DMS 273 treated with DMSO at 0.1 percent for 48 hours (cell line): ENCODE data around the gene LANCL2.
"Not testable (repeated sequence)": the region's sequence is repeated elsewhere in the genome, so short reads cannot be mapped to it uniquely, and the experiment has no call there.

Experiments
- DNase-seq: peaks from one replicate; lab custom pipeline; 2025; lab: John Stamatoyannopoulos, UW

Gene LANCL2

DNA sequence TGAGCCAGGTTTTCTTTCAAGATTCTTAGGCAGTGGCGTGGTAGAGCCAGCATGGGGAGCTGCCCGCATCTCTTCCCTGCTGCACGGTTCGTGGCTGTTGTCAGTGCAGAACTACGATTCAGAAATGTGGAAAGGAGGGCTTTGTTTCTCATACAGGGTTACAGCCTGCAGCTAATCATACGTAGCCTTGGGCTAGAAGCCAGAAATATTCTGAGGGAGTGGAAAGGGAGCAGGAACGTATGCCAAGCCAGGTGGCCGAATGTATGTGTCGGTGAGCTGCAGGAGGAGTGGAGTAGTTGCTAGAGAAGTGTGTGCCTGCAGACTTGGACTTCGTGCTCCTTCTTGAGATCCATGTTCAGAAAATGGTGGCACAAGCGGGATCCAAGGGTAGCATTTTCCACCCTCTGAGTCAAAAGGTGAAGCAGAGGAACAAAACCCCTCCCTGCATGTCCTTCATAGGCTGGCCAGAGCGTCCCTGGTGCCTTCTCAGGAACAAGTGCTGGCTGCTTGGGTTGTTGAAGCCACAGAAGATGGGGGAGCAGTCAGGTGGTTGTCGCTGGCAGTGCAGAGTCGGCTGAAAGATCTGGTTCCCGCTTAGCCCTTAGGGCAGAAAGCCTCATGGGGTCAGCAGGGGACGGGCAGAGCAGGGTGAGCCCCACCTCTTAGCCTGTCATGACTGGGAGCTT, 40.9 kb downstream of the LANCL2 start:
- DNase-seq = no peak

DNA sequence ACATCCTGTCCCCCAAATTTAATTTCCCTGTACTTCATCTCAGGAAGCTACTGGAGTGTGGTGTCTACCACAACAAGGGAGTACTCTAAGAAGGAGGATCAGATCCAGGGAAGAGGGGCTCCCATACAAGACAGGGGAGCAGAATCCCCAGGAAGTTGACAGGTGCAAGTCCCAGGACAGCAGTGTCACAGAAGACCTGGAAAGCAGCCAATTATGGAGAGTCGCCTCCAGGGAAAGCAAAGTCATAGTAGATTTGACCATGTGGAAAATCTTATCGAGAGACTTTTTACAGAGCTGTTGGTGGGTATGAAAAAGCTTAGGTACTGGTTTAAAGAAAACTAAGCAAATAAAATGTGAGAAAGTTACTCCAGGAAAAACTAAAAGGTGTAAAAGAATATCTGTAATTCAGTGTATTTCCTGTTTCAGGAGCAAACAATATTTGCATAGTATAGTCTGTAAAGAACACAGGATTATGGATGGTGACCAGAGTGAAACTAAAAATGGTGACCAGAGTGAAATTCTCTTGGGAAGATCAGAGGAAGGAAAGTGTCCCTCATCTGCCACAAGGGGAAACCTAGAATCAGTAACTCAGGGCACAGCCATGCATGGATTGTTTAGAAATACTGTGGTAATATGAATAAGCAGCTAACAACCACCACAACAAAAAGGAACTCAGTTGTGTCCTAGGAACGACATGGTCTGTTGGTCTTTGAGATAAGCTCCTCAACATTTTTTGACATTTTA, 44.5 kb downstream of the LANCL2 start:
- DNase-seq = no peak

DNA sequence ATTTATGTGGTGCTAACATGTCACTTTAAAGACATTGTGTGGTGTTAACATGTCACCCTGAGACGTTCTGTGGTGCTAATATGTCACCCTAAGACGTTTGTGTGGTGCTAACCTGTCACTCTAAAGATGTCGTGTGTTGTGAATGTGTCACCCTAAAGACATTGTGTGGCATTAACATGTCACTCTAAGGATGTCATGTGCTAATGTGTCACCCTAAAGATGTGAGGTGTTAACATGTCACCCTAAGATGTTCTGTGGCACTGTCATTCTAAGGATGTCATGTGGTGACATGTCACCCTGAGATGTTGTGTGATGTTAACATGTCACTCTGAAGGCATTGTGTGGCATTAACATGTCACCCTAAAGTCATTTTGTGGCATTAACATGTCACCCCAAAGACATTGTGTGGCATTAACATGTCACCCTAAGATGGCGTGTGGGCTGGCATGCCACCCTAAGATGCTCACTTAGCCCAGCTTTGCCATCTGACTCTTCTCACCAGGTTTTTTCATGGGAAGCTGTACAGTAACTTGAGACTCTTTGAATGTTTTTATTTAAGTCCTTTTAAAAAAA, 45.6 kb downstream of the LANCL2 start:
- no peak for DNase-seq

DNA sequence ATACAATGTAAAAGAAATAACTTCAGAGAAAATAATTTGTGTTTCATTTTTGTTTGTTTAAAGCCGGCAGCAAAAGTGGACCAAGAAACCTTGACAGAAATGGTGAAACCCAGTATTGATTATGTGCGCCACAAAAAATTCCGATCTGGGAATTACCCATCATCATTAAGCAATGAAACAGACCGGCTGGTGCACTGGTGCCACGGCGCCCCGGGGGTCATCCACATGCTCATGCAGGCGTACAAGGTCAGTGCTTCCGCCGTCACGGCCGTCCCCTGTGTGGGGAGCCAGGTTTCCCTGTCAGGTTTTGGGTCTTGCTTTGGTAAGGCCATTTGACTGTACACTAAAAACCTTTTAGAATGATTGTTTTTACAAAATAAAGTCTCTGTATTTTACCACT, 46.7 kb downstream of the LANCL2 start:
- DNase-seq = no peak

DNA sequence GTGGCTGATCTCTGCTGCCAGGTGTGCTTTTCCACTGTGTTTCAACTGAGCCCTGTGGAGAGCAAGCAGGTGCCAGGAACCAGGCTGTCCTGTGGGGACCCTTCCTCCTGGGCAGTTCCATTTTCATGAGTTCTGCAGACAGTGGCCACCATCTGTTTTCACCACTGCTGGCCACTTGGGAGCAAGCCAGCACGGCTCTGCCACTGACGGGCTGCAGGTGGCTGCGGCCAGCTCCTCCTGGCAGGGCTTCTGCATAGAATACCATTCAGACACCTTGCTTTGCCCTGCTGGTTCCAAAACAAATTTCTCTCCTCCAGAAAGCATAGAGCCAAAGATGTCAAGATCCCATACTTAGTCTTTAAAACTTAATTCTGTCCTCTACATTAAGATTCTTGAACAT, 48.3 kb downstream of the LANCL2 start:
- DNase-seq = no peak

DNA sequence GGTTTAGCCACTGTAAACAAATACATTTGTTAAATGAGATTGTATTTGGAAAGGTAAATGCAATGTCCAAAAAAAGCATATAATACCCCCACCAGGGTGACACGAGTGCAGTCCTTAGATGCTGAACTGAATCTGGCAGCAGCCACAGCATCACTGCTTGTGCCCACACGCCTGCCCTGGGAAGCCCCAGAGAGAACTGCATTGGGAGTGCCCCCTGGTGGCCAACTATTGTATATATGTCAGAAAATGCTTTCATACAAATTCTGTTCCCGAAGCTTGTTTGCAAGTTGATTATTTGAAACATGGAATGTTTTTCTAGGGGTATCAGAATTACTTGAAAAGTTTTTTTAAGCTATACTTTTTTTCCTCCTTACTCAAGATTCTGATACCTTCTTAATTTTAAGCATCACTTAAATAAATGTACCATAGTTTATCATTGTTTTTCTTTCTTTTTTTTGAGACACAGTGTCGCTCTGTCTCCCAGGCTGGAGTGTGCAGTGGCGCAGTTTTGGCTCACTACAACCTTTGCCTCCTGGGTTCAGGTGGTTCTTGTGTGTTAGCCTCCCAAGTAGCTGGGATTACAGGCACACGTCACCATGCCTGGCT, 50.1 kb downstream of the LANCL2 start:
- DNase-seq = peak; percentile 54

DNA sequence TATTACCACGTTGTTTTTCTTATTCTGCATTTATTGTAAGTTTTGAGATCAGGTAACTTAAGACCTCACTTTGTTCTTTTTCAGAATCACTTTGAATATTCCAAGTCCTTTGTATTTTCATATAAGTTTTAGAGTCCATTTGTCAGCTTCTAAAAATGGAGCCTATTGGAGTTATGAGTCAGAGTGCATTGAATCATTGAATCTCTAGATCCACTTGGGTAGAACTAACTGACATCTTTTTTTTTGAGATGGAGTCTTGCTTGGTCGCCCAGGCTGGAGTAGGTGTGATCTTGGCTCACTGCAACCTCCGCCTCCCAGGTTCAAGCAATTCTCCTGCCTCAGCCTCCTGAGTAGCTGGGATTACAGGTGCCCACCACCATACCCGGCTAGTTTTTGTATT, 52.3 kb downstream of the LANCL2 start:
- not testable (repeated sequence) for DNase-seq

DNA sequence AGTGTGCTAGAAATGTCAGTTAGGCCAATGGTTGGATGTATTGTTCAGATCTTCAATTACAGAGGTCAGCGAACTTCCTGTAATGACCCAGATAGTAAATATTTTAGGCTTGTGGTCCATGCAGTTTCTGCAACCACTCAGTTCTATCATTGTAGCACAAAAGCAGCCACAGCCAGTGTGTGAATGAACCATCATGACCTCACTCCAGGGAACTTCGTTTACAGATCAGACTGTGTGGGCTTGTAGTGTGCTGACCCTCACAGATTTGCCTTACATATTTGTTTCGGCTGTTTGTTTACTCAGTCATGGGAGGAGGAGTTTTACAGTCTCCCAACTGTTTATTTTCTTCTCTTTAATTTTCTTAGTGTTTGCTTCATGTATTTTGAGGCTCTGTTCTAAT, 55.4 kb downstream of the LANCL2 start:
- no peak for DNase-seq

DNA sequence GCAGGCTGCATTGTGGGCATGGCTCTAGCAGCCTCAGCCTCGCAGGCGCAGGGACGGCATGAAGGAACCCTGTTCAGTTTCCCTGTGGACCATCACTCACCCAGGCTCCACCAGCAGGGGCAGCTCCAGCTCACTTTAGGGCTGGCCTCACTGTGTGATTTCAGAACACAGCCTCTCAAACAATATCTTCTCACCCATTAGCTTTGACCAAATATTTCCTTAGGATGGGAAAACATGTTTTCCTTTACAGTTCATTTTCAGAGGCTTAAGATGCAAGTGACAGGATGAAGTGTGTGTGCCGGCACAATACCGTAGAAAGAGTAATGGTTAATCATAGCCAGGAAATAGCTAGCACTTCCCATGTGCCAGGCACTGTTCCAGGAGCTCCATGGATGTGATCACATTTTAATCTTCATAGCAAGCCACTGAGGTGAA, 58.2 kb downstream of the LANCL2 start:
- no peak for DNase-seq

DNA sequence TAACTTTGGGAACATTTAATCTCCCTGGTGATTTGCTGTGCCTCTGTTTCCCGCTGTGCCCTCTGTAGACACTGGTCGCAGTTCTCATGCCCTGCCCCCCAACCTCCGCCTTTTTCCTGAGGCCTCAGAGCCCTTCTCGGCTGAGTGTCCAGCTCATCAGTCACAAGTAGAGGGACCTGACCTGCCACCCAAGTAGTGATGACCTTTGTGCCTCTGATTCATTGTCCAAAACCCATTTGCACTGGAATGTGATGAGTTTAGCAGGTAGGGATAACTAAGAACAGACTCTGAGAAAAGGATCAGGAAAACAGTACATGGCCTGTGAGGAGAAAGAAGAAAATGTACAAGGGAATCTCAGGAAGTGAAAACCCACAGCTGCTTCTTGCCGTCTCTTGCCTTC, 58.8 kb downstream of the LANCL2 start:
- no peak for DNase-seq

DNA sequence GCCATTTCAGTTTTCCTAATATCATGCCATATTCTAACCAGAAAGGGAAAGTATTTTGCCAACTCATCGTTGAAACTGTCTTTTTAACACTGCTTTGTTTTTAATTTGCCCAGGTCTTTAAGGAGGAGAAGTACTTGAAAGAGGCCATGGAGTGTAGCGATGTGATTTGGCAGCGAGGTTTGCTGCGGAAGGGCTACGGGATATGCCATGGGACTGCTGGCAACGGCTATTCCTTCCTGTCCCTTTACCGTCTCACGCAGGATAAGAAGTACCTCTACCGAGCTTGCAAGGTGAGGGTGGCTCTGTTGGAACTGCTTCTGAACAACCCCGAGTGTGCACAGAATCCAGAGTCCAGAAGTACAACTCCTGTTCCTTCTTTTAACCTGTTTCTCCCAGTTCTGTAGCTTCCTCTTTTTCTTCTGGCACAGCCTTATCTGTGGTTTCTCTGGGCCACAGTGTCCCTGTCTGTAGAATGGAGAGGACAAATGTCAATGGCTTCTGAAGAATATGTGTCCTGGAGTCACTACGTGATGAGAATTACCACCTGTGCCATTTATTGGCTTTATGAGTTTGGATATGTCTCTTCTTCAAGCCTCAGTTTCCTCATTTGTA, 60.1 kb downstream of the LANCL2 start:
- no peak for DNase-seq

DNA sequence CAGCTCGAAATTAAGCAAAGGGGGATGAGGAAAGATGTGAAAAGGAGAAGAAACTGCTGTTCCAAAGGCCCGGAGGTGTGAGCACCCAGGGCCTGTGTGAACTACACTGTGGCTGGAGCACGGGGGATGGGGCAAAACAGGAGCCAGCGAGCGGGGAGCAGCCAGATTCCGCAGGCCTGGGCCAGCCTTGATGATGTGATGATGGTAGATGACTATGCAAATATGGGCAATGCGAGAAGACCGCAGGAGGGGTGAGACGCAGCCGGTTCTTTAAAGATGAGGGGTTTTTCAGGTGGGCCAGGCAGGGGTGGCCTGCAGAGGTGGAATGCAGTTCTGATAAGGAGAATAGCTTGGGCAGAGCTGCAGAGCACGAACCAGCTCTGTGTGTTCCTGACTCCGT, 61.5 kb downstream of the LANCL2 start:
- DNase-seq = no peak

DNA sequence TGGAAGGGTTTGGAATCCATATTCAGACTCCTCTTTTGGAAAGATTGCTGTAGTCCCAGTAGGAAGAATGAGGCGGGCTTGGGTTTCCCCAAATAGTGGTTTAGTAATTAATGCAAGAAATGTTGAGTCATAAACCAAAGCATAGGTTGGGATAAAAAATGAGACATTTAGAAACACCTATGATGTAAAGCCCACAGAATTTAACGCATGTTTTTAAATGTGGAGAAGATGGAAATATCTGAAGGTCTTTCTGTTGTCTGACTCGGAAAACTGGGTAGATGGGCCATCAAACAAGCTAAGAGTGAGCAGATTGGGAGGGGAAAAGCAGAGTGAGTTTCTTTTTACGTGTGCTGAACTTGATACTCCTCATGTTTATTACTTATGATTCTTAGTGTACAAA, 62.2 kb downstream of the LANCL2 start:
- DNase-seq = no peak

DNA sequence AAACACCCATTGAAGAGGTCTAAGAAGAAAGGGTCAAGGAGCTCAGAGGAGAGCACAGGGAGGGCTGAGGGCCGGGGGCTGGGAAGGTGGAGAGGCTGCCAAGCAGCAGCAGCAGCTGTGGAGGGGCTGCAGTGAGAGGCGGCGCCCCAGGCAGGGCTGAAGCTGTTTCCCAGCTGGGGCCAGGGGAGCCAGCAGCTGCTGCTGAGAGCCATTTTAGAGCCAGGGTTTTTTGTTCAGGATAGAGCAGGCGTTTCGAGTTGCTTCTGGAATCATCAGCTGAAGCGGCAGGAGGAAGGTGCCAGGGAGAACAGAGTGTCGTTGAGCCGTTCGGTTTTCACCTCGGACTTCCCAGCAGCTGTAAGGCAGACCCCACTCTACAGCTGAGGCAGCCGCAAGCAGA, 62.7 kb downstream of the LANCL2 start:
- no peak for DNase-seq

DNA sequence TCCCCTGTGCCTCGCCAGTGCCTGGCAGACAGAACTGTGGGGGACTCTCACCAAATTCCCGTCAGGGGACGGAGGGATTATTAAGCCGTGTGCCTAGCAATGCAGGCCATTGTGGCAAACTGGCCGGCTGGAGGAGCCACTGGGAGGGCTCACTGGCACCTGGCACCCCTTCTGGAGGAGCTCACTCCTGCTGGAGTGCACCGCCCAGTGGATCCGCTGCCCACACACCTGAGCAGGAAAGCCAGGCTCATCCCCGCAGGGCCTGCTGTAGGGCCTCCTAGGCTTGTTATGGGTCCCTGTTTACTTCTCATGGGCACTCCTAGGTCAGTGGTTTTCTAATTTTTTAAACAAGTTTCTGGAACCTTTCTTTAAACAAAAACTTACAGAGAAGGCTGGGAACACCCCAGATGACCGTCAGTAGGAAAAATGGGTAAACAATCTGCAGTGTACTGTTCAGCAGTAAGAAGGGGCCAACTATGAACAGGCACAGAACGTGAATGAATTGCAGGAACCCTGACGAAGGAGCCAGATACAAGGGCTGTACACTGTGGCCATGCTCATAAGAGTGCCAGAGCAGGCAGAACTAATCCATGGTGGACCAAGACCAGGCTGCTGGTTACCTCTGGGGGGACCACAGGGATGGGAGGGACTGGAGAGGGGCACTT, 64.8 kb downstream of the LANCL2 start:
- DNase-seq = no peak

DNA sequence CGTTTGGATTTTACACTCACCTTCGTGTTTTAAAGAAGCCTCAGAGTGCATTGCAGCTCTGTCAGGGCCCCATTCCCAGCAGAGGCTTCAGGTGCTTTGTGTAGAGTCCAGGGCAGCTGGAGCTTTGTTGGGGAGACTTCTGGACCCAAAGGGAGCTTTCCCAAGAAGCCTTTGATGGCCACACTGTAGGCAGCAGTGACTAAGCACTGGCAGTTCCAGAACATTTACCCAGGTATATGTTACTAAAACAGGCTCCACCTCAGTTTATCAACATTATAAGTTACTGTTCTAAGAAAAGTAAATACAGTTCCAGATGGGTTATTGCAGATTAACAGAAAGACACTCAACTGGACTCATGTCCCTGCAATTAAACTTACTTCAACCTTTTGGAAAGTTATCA, 66.8 kb downstream of the LANCL2 start:
- DNase-seq = no peak

DNA sequence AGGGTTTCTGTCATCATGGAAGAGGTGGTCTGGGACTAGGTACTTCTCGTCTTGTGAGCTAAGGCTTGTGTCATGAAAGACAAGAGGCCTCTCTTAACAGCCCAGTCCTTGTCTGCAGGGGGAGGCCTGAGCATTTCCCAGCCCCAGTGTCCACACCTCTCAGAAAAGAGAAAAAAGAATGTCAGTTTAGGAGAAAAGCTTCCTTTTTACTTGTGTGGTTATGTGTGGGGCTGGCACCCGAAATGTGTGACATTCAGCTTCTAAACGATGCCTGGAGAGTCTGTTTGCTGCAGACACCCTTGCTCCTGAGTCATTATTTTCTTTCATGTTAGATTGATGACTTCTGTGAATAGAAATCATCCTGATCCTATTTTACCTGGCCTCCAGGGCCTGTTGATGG, 67.4 kb downstream of the LANCL2 start:
- DNase-seq = no peak

DNA sequence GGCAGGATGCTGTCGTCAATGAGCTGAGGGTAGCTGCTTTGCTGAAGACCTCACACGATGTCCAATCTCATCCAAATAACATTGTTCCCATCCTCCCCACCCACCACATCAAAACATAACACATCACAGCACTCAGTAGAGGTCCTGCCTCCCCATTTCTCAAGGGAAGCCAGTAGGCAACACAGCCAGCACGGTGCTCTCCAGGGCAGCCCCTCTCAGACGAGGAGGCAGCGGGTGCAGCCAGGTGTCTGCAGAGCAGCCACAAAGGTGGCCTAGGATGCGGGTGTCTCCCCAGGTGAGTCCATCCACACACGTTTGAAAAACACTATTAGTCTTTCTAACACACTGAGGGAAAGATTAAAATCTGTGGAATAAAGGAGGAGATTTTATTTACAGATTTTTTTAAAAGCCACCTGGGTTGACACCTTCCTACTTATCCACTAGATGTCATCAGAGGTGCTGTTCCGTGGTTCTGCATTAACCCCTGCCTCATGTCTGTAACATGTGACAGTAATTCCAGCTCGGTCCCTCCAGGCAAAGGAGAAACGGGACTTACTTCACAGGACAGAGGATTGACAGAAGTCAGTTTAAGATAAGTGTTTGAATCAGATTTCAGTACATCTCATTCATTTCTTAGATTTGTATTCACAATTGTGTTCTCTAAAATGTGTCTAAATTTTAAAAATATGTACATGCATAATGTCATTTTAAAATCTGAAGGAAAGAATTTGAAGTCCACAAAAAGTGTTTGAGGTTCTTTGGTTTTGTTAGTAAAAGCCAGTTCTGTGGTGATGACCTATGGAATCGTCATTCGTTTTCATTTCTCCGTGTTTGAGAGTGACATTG, 68.0 kb downstream of the LANCL2 start:
- DNase-seq = peak; percentile 37

DNA sequence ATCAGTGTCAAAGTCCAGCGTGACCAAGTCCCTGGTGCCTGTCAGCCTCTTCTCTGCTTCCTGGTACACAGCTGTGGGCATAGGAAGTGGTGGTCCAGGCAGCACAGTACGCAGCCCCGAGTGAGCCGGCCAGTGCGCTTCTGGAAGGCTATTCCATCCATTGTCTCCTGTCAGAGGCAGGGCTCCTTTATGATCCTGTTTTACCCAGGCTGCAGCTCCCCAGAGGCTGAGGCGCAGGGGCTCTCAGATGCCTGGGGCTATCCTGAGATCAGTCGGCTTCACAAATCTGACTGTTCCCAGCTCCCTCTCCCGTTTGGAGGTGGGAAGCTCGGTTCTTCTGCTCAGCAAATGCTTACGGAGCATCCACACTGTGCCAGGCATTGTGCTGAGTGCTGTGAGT, 70.3 kb downstream of the LANCL2 start:
- DNase-seq = no peak

DNA sequence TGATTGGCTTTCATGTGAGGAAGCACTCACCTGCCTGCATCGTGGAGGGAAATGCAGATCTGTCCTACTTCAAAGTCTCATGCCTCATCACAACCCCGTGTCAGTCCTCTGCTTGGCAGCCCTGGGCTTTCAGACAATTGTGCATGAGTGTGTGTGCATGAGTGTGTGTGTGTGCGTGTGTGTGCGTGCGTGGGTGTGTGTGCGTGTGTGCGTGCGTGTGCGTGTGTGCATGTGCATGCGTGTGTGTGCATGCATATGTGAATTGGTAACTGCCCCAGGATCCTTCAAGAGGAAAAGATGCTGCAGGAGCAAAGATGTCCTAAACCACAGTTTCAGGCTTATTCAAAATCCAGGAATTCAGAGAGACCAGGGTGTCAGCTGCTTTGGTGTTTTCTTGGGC, 71.3 kb downstream of the LANCL2 start:
- no peak for DNase-seq

DNA sequence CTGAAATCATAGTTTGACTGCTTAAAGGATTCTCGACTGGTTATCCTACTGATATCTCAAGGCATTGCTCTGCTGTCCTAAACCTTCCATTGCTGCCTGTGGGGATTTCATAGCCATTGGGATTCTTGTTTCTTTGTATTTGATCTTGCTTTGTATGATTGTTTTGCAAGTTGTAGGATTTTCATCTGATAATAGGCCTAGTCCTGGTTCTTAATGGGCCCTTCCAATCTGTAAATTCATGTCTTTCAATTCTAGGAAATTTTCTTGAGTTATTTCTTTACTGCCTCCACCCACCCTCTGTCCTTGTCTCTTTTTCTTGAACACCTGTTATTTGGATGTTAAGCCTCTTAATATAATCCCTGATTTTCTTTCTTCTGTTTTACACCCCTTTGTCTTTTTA, 72.2 kb downstream of the LANCL2 start:
- no peak for DNase-seq
